SK-N-MC (cell line): ENCODE data around the gene PRG2.

Source experiments
- EZH2 ChIP-seq: fragments of 200-600 bp; sonication (generic); IDR thresholded peaks from one replicate; pipeline ENCODE4 v1.6.1; 2017; ENCODE audit warnings: antibody characterized with exemption
- POLR2AphosphoS5 ChIP-seq: IDR thresholded peaks from 2 replicates; pipeline ENCODE4 v1.6.1; 2012; ENCODE audit warnings: mild to moderate bottlenecking, low read depth, low read length, borderline replicate concordance

- TF ChIP-seq EZH2 (no peak), POLR2AphosphoS5 (no peak)
Observed at GRCh38 chr11:57358543-57358961, 31.9 kb downstream of the PRG2 start.
